GM06990 (cell line): Measurements from ENCODE around the gene ARHGEF10L.

Experiments
- DNase-seq: peaks from one replicate; pipeline ENCODE4 v3.0.0-alpha.2; 2011; ENCODE audit not compliant: insufficient read length; ENCODE audit errors: extremely low read depth
- H3K27me3 ChIP-seq: replicated peaks from 2 replicates; pipeline ENCODE4 v1.6.0; 2011; ENCODE audit warnings: low read length; ENCODE audit not compliant: control insufficient read depth, insufficient read depth
- H3K36me3 ChIP-seq: 2 replicates; pipeline ENCODE4 v1.5.1; 2011; ENCODE audit warnings: low read length; ENCODE audit not compliant: control insufficient read depth, insufficient read depth
- H3K4me3 ChIP-seq: replicated peaks from 2 replicates; pipeline ENCODE4 v1.5.1; 2011; ENCODE audit warnings: low read depth, mild to moderate bottlenecking, control low read depth, low read length
- TF ChIP-seq, protein P1 (sequence below): IDR thresholded peaks from 2 replicates; pipeline ENCODE4 v1.5.1; 2011; ENCODE audit warnings: low read length, control low read depth, mild to moderate bottlenecking, inconsistent platforms; ENCODE audit not compliant: insufficient read depth, poor library complexity, severe bottlenecking

ARHGEF10L gene

DNA sequence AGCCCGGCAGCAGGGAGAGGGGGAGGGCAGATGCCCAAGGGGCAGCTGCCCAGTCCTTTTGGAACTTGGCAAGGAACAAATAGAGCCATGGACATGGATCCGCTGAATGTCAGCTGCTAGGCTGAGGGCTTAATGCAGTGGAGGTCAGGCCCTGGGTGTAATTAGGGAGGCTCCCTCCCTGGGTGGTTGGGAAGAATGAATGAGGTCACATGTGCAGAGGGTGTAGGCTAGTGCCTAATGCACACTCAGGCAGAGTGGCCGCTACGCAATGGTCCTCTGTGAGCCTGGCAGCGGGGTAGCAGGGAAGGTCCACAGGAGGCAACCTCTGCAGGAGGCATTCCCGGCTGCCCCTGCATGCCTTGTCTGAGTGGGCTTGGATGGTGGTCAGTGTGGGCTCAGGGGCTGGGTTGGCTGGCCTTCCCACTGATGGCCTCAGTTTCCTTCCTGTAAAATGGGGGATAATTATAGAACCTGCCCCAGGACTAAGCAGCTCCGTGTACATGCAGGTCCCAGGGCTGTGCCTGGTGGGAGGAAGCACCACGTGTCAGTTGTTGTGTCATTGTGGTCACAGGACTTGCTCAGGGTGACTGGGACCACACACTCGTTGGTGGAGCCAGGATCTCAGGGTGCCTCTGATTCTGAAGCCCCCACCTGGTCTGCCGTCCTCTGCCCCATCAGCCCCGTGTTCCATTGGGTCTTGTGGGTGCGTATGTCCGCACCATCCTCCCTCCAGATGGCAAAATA is 134.0 kb downstream of the ARHGEF10L start:
- Histone ChIP-seq H3K27me3 (no peaks in the 10 kb centered on the region), H3K4me3 (no peak overlapping the region), H3K36me3 (no peaks in the 10 kb centered on the region)
- DNase-seq: no peak
- TF ChIP-seq, protein P1, sequence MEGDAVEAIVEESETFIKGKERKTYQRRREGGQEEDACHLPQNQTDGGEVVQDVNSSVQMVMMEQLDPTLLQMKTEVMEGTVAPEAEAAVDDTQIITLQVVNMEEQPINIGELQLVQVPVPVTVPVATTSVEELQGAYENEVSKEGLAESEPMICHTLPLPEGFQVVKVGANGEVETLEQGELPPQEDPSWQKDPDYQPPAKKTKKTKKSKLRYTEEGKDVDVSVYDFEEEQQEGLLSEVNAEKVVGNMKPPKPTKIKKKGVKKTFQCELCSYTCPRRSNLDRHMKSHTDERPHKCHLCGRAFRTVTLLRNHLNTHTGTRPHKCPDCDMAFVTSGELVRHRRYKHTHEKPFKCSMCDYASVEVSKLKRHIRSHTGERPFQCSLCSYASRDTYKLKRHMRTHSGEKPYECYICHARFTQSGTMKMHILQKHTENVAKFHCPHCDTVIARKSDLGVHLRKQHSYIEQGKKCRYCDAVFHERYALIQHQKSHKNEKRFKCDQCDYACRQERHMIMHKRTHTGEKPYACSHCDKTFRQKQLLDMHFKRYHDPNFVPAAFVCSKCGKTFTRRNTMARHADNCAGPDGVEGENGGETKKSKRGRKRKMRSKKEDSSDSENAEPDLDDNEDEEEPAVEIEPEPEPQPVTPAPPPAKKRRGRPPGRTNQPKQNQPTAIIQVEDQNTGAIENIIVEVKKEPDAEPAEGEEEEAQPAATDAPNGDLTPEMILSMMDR: no peak

DNA sequence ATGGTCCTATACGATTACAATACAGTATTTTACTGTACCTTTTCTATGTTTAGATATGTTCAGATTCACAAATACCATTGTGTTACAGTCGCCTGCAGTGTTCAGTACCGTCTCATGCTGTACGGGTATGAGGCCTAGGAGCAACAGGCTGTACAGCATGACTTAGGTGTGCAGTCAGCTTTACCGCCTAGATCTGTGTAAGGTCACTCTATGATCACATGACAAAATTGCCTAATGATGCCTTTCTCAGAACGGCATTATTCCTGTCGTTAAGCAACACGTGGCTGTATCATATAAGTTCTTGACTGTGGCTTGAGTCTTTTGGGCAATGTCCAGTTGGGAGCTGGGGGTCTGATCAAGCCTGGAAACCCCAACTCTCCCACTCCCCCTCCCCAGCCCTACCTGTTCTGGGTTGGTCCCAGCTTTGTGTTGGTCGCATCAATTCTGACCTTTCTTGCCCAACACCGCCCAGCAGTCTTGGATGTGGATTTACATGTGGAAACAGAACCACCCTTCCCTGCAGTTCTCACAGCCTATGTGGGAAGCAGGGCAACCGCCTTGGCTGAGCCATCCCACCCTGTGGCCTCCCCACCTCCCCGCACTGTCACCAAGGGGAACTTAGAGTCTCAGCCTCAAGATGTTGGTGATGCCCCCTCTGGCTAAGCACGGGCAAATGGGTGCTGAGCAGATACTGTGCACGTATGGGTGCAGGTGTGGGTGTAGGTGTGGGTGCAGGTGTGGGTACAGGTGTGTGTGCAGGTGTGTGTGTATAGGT is 135.4 kb downstream of the ARHGEF10L start:
- Histone ChIP-seq H3K36me3 (no peaks in the 10 kb centered on the region), H3K27me3 (no peaks in the 10 kb centered on the region), H3K4me3 (no peak overlapping the region)
- TF ChIP-seq, protein P1: no peak
- no peak for DNase-seq

DNA sequence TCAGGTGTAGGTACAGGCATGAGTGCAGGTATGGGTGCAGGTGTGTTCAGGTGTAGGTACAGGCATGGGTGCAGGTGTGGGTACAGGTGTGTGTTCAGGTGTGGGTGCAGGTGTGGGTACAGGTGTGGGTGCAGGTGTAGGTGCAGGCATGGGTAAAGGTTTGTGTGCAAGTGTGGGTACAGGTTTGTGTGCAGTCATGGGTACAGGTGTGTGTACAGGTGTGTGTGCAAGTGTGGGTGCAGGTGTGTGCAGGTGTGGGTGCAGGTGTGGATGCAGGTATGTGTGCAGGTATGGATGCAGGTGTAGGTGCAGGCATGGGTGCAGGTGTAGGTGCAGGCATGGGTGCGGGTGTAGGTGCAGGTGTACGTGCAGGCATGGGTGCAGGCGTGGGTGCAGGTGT is 136.2 kb downstream of the ARHGEF10L start:
- DNase-seq: no peak
- Histone ChIP-seq H3K36me3 (no peaks in the 10 kb centered on the region), H3K27me3 (no peaks in the 10 kb centered on the region), H3K4me3 (no peak overlapping the region)
- TF ChIP-seq, protein P1: no peak

DNA sequence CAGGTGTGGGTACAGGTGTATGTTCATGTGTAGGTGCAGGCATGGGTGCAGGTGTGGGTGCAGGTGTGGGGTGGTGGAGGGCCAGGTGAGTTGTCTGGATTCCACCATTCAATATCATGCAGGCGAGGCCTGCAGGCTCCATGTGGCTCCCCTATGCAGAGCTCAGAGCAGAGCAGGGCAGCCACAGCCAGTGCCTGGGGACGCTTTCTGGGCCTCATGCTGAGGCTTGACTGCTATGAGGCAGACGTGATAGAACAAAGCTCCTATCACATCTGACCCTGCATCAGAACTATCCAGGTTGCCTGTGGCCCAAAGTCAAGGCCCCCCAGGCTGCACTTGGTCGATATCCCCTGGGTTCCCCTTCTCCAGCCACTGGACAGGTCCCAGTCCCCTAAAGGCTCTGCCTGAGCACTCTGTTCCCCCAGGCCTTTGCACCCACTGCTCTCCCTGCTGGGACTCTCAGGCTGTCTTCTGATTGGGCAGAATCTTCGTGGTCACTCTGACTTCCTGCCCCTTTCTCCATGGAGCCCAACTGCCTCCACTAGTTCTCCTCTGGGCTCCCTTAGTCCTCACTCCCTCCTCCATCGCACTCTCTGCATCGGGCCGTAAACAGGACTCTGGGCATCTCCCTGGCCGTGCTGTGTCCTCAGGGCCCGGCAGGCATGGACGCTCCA is 137.0 kb downstream of the ARHGEF10L start:
- no peaks in the 10 kb centered on the region for H3K36me3 ChIP-seq
- no peak for DNase-seq
- H3K4me3 ChIP-seq: no peak overlapping the region
- TF ChIP-seq, protein P1: no peak
- no peaks in the 10 kb centered on the region for H3K27me3 ChIP-seq

DNA sequence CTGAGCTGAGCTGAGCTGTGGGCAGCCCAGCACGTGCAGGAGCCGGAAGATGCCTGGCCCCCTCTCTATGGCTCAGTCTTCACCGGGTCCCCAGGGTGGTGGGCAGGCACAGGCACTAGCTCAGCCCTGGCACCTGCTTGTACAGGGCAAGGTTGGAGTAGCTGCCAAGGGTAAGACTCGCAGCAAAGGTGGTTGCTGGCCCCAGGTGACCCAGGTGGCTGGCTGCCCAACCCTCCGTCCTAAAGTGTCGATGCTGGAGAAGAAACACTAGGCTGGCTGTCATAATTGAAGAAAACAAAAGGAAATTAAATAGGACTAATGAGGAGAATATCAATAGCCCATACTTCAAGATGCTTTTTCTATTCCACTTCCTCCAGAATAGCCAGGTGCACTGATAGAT is 138.5 kb downstream of the ARHGEF10L start:
- no peaks in the 10 kb centered on the region for H3K27me3 ChIP-seq
- H3K4me3 ChIP-seq: no peak overlapping the region
- no peak for DNase-seq
- H3K36me3 ChIP-seq: no peaks in the 10 kb centered on the region
- TF ChIP-seq, protein P1: no peak
